Astrocyte of the spinal cord (primary cell): ENCODE data around the gene GPR15LG.
"Not testable (repeated sequence)": the region's sequence is repeated elsewhere in the genome, so short reads cannot be mapped to it uniquely, and the experiment has no call there.

Experiments used
- DNase-seq: peaks from one replicate; pipeline ENCODE4 v3.0.0; 2011; ENCODE audit warnings: low read depth, low spot score
- H3K4me3 ChIP-seq: 2 replicates; pipeline ENCODE4 v1.5.1; 2011; ENCODE audit warnings: low read depth, mild to moderate bottlenecking, low read length, moderate library complexity
- CTCF ChIP-seq: IDR thresholded peaks from 2 replicates; pipeline ENCODE4 v1.5.1; 2012; ENCODE audit warnings: low read depth, mild to moderate bottlenecking, low read length, inconsistent platforms
- in situ Hi-C: cut with HindIII; loops from 2 replicates; pipeline ENCODE4 v1.10.0; 2017; ENCODE audit warnings: low sequenced_read_pairs

Gene GPR15LG

GRCh38 chr10:84139126-84140035 is 34.2 kb upstream of the GPR15LG start, which contains the start of gene GHITM:
GHITM (plus strand) TSS chr10:84139509; CDS start chr10:84141501, 1,992 bp downstream.
- in situ Hi-C loops = no loop called here
- peak within 1 kb of the TSS; percentile 69 for H3K4me3 ChIP-seq
- peak; percentile 39 for TF ChIP-seq CTCF
- peak; percentile 99 for DNase-seq

GRCh38 chr10:84140036-84140379 is 33.6 kb upstream of the GPR15LG start:
- peak overlapping the region; percentile 69 for H3K4me3 ChIP-seq
- in situ Hi-C loops = no loop called here
- DNase-seq = peak; percentile 12
- TF ChIP-seq CTCF = no peak

GRCh38 chr10:84147347-84147746 is 26.3 kb upstream of the GPR15LG start:
- no peak overlapping the region for H3K4me3 ChIP-seq
- in situ Hi-C loops = no loop called here
- TF ChIP-seq CTCF = no peak
- no peak for DNase-seq

GRCh38 chr10:84148006-84148597 is 25.5 kb upstream of the GPR15LG start:
- peak; percentile 56 for DNase-seq
- H3K4me3 ChIP-seq, in situ Hi-C loops: not testable (repeated sequence)
- TF ChIP-seq CTCF = peak; percentile 73

- no peak for TF ChIP-seq CTCF
- in situ Hi-C loops = no loop called here
- DNase-seq = no peak
- no peak overlapping the region for H3K4me3 ChIP-seq
These were observed 23.7 kb upstream of the GPR15LG start for GRCh38 chr10:84149854-84150253.

GRCh38 chr10:84152769-84153168 is 20.8 kb upstream of the GPR15LG start:
- no peak overlapping the region for H3K4me3 ChIP-seq
- TF ChIP-seq CTCF = no peak
- in situ Hi-C loops = no loop called here
- no peak for DNase-seq
